IMR-90 (cell line): ENCODE measurements around the gene EIF3K. TPM values are rescaled to one million over a fixed set of nuclear protein-coding genes. Genes with fewer than 3 reads are reported as not detected.

Experiments used
- ATAC-seq: fragments of 200-7000 bp; cut with Tn5 transposase; 2 replicates; pipeline ENCODE4 v1.9.1; 2020; ENCODE audit warnings: low read depth, mild to moderate bottlenecking, moderate library complexity
- BruUV-seq: library from RNA; stranded (reverse); fragments of 400-500 nt; replicated peaks from 2 replicates; lab custom pipeline; 2021; lab: Mats Ljungman, UMichigan
- CTCF ChIA-PET: fragments of 300-600 bp; formaldehyde crosslinking; extraction: SDS; loops from one replicate; lab custom pipeline; 2021; ENCODE audit warnings: antibody characterized with exemption; lab: Yijun Ruan, JAX
- POLR2A ChIA-PET: fragments of 300-600 bp; sonication (Branson Sonifier 250); formaldehyde crosslinking; loops from one replicate; lab custom pipeline; 2022; ENCODE audit warnings: antibody characterized with exemption; ENCODE audit not compliant: unreplicated experiment; lab: Charles Lee
- DNase-seq: peaks from one replicate; pipeline ENCODE4 v3.0.0; 2013
- H2AFZ ChIP-seq: replicated peaks from 2 replicates; pipeline ENCODE3; 2013; ENCODE audit warnings: low read length, mild to moderate bottlenecking; ENCODE audit not compliant: poor library complexity
- H2AK5ac ChIP-seq: 2 replicates; pipeline ENCODE4 v1.6.1; 2013; ENCODE audit warnings: low read depth, low read length, inconsistent platforms
- H2AK9ac ChIP-seq: replicated peaks from 2 replicates; pipeline ENCODE3; 2013; ENCODE audit warnings: mild to moderate bottlenecking, low read depth, low read length, moderate library complexity; ENCODE audit not compliant: poor library complexity
- H2BK120ac ChIP-seq: 2 replicates; pipeline ENCODE4 v1.6.1; 2013; ENCODE audit warnings: low read depth, low read length, inconsistent platforms
- H2BK15ac ChIP-seq: 3 replicates; pipeline ENCODE4 v1.6.1; 2013; ENCODE audit warnings: low read depth, low read length, inconsistent platforms
- H2BK20ac ChIP-seq: 2 replicates; pipeline ENCODE4 v1.6.1; 2013; ENCODE audit warnings: low read depth, mild to moderate bottlenecking, inconsistent platforms, low read length, moderate library complexity
- H2BK5ac ChIP-seq: 2 replicates; pipeline ENCODE4 v1.6.1; 2013; ENCODE audit warnings: mild to moderate bottlenecking, low read depth, low read length, inconsistent platforms; ENCODE audit not compliant: poor library complexity, severe bottlenecking
- H3K14ac ChIP-seq: replicated peaks from 2 replicates; pipeline ENCODE4 v1.6.1; 2013; ENCODE audit warnings: low read depth, low read length, inconsistent platforms
- H3K18ac ChIP-seq: 2 replicates; pipeline ENCODE4 v1.6.1; 2013; ENCODE audit warnings: low read depth, low read length, control low read depth
- H3K23ac ChIP-seq: 2 replicates; pipeline ENCODE4 v1.6.1; 2013; ENCODE audit warnings: low read depth, low read length, inconsistent platforms
- H3K27ac ChIP-seq: 2 replicates; pipeline ENCODE4 v1.5.1; 2013; ENCODE audit warnings: mild to moderate bottlenecking, control low read depth, low read length; ENCODE audit not compliant: insufficient read depth
- H3K27me3 ChIP-seq: 2 replicates; pipeline ENCODE4 v1.6.1; 2013; ENCODE audit warnings: low read length; ENCODE audit not compliant: control insufficient read depth, insufficient read depth
- H3K36me3 ChIP-seq: 2 replicates; pipeline ENCODE4 v1.6.1; 2013; ENCODE audit warnings: low read length, mixed read lengths; ENCODE audit not compliant: control insufficient read depth, insufficient read depth
- H3K4ac ChIP-seq: 2 replicates; pipeline ENCODE4 v1.6.1; 2013; ENCODE audit warnings: low read depth, low read length, inconsistent platforms
- H3K4me1 ChIP-seq: 2 replicates; pipeline ENCODE4 v1.6.1; 2013; ENCODE audit warnings: low read length, mixed read lengths; ENCODE audit not compliant: control insufficient read depth, insufficient read depth
- H3K4me2 ChIP-seq: 2 replicates; pipeline ENCODE4 v1.6.1; 2013; ENCODE audit warnings: low read depth, mild to moderate bottlenecking, control low read depth, low read length, moderate library complexity
- H3K4me3 ChIP-seq: 2 replicates; pipeline ENCODE4 v1.5.1; 2013; ENCODE audit warnings: low read depth, mild to moderate bottlenecking, control low read depth, low read length, moderate library complexity; ENCODE audit not compliant: insufficient read depth
- H3K56ac ChIP-seq: 2 replicates; pipeline ENCODE4 v1.6.1; 2013; ENCODE audit warnings: low read length, inconsistent platforms; ENCODE audit not compliant: insufficient read depth; ENCODE audit errors: extremely low read depth
- H3K79me1 ChIP-seq, 2 experiments: 2 replicates each; pipeline ENCODE4 v1.6.1; 2013; ENCODE audit warnings: low read length in 2 of 2, inconsistent platforms in 1 of 2, low read depth in 1 of 2
- H3K9ac ChIP-seq: 2 replicates; pipeline ENCODE4 v1.6.1; 2013; ENCODE audit warnings: low read depth, low read length, control low read depth
- H3K9me1 ChIP-seq: 2 replicates; pipeline ENCODE4 v1.6.1; 2013; ENCODE audit warnings: low read length, inconsistent platforms; ENCODE audit not compliant: insufficient read depth
- H3K9me3 ChIP-seq: 2 replicates; pipeline ENCODE4 v1.6.1; 2013; ENCODE audit warnings: low read length; ENCODE audit not compliant: control insufficient read depth, insufficient read depth
- H4K20me1 ChIP-seq: 2 replicates; pipeline ENCODE4 v1.6.1; 2013; ENCODE audit warnings: low read length, inconsistent platforms; ENCODE audit not compliant: insufficient read depth
- H4K5ac ChIP-seq: 2 replicates; pipeline ENCODE4 v1.6.1; 2013; ENCODE audit warnings: mild to moderate bottlenecking, low read depth, low read length, control low read depth
- H4K8ac ChIP-seq, 2 experiments: 2 replicates each; pipeline ENCODE4 v1.6.1; 2013; ENCODE audit warnings: low read depth in 2 of 2, low read length in 2 of 2, control low read depth in 1 of 2, inconsistent platforms in 1 of 2
- H4K91ac ChIP-seq: 2 replicates; pipeline ENCODE4 v1.6.1; 2013; ENCODE audit warnings: low read depth, low read length, inconsistent platforms; ENCODE audit not compliant: insufficient read depth
- BHLHE40 ChIP-seq: fragments of 150-350 bp; IDR thresholded peaks from 2 replicates; pipeline ENCODE4 v1.6.1; 2016; ENCODE audit warnings: mild to moderate bottlenecking, low read depth, low read length
- CHD1 ChIP-seq: IDR thresholded peaks from 2 replicates; pipeline ENCODE4 v1.6.1; 2012; ENCODE audit warnings: low read depth, low read length, improper control_type of control experiment
- FOS ChIP-seq: fragments of 150-350 bp; IDR thresholded peaks from 2 replicates; pipeline ENCODE4 v1.6.1; 2016; ENCODE audit warnings: low read depth, low read length
- MAFK ChIP-seq: IDR thresholded peaks from 2 replicates; pipeline ENCODE4 v1.6.1; 2012; ENCODE audit warnings: low read depth, low read length, improper control_type of control experiment
- MAZ ChIP-seq: IDR thresholded peaks from 2 replicates; pipeline ENCODE4 v1.6.1; 2012; ENCODE audit warnings: low read depth, mild to moderate bottlenecking, low read length, improper control_type of control experiment, moderate library complexity, borderline replicate concordance
- MXI1 ChIP-seq: IDR thresholded peaks from 2 replicates; pipeline ENCODE4 v1.6.1; 2012; ENCODE audit warnings: low read depth, mild to moderate bottlenecking, low read length, moderate library complexity, borderline replicate concordance
- NFE2L2 ChIP-seq: fragments of 150-350 bp; IDR thresholded peaks from 2 replicates; pipeline ENCODE4 v1.6.1; 2016; ENCODE audit warnings: low read depth, mild to moderate bottlenecking, low read length
- POLR2A ChIP-seq: IDR thresholded peaks from 2 replicates; pipeline ENCODE4 v1.6.1; 2012; ENCODE audit warnings: mild to moderate bottlenecking, low read depth, low read length
- RCOR1 ChIP-seq: IDR thresholded peaks from 2 replicates; pipeline ENCODE4 v1.6.1; 2012; ENCODE audit warnings: mild to moderate bottlenecking, low read length, improper control_type of control experiment; ENCODE audit not compliant: insufficient replicate concordance
- RFX5 ChIP-seq: IDR thresholded peaks from 2 replicates; pipeline ENCODE4 v1.8.0; 2012; ENCODE audit warnings: low read depth, mild to moderate bottlenecking, low read length, moderate library complexity
- SMC3 ChIP-seq: fragments of 150-350 bp; IDR thresholded peaks from 2 replicates; pipeline ENCODE4 v1.6.1; 2016; ENCODE audit warnings: low read depth, mild to moderate bottlenecking, antibody characterized with exemption, low read length, moderate library complexity
- WGBS, 2 experiments: methylation state at CpG; one replicate each; pipeline versions ENCODE4 v1.1.5 to v1.1.7; 2013; ENCODE audit warnings: missing lambda C conversion rate in 2 of 2; ENCODE audit not compliant: insufficient read length in 1 of 2; ENCODE audit errors: extremely low coverage in 2 of 2; 5-methylcytosine and 5-hydroxymethylcytosine counted together
- dilution Hi-C: fragments of 300-500 bp; cut with HindIII; formaldehyde crosslinking; loops from one replicate; pipeline ENCODE4 v1.14.3; 2018; ENCODE audit warnings: low sequenced_read_pairs; ENCODE audit not compliant: unreplicated experiment
- in situ Hi-C: fragments of 300-500 bp; cut with MboI; formaldehyde crosslinking; loops from 3 replicates; pipeline ENCODE4 v1.14.3; 2019; ENCODE audit warnings: low sequenced_read_pairs, inconsistent platforms, mixed read lengths
- intact Hi-C: fragments of 100-400 bp; cut with micrococcal nuclease; formaldehyde crosslinking; loops from 2 replicates; pipeline ENCODE4 v1.10.0; 2022
- polyA plus RNA-seq, 3 experiments: library from polyadenylated mRNA; depleted of rRNA; stranded (reverse); fragments of >200 nt; gene quantifications; 2 replicates each; pipeline ENCODE4 v1.2.3, GENCODE V29; 2012; ENCODE audit warnings: low replicate concordance in 1 of 3
- total RNA-seq: library from RNA; depleted of rRNA; stranded (reverse); fragments of >200 nt; gene quantifications from 2 replicates; pipeline ENCODE4 v1.2.3, GENCODE V29; 2012
- TF ChIP-seq, protein P1 (sequence below): fragments of 150-350 bp; IDR thresholded peaks from 2 replicates; pipeline ENCODE4 v1.6.1; 2017; ENCODE audit warnings: mild to moderate bottlenecking, antibody characterized with exemption, low read length, low read depth
- TF ChIP-seq, protein P2 (sequence below): conservative IDR thresholded peaks from 2 replicates; pipeline ENCODE4 v1.5.1; 2012; ENCODE audit warnings: mild to moderate bottlenecking, low read depth, low read length, improper control_type of control experiment
- TF ChIP-seq, protein P3 (sequence below): fragments of 150-350 bp; IDR thresholded peaks from 2 replicates; pipeline ENCODE4 v1.6.1; 2016; ENCODE audit warnings: low read depth, mild to moderate bottlenecking, low read length, moderate library complexity, borderline replicate concordance

Gene EIF3K
- total and polyA plus RNA-seq, 2 of the 4 experiments (the other 2 are of a cell fraction): 575 to 1,137 TPM

DNA sequence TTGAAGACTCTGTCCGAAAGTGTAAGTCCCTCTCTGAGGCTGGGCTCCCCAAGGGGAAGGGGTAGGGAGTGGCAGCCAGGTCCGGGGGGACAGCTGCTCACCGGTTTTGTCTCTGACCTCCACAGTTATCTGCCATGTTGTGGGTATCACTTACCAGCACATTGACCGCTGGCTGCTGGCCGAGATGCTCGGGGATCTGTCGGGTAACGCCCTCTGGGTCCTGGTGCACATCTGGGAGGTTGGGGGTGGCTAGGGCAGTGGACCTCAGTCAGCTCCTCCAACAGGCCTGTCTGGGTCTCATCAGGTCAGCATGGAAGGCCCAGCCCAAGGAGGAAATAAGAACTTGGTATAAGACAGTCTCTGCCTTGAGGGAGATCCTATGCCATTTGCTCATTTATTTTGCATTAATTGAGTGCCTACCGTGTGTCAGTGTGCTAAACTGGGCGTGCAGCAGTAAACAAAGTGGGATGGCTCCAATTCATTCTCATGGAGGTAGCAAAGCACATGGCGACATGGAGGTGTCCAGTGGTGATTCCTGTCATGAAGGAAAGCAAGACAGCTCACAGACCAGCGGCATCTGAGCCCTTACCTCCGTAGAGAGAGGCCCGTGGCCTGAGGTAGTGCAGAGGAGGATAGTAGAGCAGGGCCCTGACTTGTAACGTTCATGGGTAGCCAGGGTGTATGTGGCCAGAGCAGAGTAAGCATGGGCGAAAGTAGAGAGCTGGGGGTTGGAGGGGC, 13.7 kb downstream of the EIF3K start:
- peaks cover 19 to 24% of the 10 kb centered on the region in 2 experiments for H3K79me1 ChIP-seq
- no peak overlapping the region for H2BK5ac ChIP-seq
- no peak overlapping the region for H3K23ac ChIP-seq
- H3K9me3 ChIP-seq: no peaks in the 10 kb centered on the region
- no peak overlapping the region for H3K4ac ChIP-seq
- 95% methylated on average over 2 of the region's 16 CpGs; no CpG with 5 or more reads in 1 of the 2 experiments for WGBS, 2 experiments
- H2BK15ac ChIP-seq: no peak overlapping the region
- dilution Hi-C loops: no loop called here
- H3K14ac ChIP-seq: no peak overlapping the region
- H3K4me2 ChIP-seq: no peak overlapping the region
- CTCF ChIA-PET: no interaction called here
- H3K9me1 ChIP-seq: 0 out of 2 replicates have a peak, but pooled peaks cover 3% of the 10 kb centered on the region
- no peak overlapping the region for H3K9ac ChIP-seq
- DNase-seq (no peak), ATAC-seq (no peak)
- no peak overlapping the region for H3K18ac ChIP-seq
- no peak overlapping the region for H2BK120ac ChIP-seq
- H3K36me3 ChIP-seq: peaks cover 32% of the 10 kb centered on the region
- H4K20me1 ChIP-seq: peaks cover 2% of the 10 kb centered on the region; the same call in 1 of the 2 replicates
- no peak overlapping the region for H2BK20ac ChIP-seq
- intact Hi-C loops: loop anchor here (10.0 kb wide), 1 partner anchor 398 kb away; no protein-coding TSS in a partner anchor
- no peak overlapping the region for H2AK5ac ChIP-seq
- no peak overlapping the region for H3K27ac ChIP-seq
- no peak for TF ChIP-seq MXI1
- TF ChIP-seq BHLHE40: no peak
- no peak for TF ChIP-seq CHD1
- no peak for TF ChIP-seq MAZ
- TF ChIP-seq MAFK: no peak
- TF ChIP-seq, protein P1, sequence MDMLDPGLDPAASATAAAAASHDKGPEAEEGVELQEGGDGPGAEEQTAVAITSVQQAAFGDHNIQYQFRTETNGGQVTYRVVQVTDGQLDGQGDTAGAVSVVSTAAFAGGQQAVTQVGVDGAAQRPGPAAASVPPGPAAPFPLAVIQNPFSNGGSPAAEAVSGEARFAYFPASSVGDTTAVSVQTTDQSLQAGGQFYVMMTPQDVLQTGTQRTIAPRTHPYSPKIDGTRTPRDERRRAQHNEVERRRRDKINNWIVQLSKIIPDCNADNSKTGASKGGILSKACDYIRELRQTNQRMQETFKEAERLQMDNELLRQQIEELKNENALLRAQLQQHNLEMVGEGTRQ: no peak
- TF ChIP-seq, protein P2, sequence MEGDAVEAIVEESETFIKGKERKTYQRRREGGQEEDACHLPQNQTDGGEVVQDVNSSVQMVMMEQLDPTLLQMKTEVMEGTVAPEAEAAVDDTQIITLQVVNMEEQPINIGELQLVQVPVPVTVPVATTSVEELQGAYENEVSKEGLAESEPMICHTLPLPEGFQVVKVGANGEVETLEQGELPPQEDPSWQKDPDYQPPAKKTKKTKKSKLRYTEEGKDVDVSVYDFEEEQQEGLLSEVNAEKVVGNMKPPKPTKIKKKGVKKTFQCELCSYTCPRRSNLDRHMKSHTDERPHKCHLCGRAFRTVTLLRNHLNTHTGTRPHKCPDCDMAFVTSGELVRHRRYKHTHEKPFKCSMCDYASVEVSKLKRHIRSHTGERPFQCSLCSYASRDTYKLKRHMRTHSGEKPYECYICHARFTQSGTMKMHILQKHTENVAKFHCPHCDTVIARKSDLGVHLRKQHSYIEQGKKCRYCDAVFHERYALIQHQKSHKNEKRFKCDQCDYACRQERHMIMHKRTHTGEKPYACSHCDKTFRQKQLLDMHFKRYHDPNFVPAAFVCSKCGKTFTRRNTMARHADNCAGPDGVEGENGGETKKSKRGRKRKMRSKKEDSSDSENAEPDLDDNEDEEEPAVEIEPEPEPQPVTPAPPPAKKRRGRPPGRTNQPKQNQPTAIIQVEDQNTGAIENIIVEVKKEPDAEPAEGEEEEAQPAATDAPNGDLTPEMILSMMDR: no peak
- TF ChIP-seq FOS: no peak
- TF ChIP-seq, protein P3, sequence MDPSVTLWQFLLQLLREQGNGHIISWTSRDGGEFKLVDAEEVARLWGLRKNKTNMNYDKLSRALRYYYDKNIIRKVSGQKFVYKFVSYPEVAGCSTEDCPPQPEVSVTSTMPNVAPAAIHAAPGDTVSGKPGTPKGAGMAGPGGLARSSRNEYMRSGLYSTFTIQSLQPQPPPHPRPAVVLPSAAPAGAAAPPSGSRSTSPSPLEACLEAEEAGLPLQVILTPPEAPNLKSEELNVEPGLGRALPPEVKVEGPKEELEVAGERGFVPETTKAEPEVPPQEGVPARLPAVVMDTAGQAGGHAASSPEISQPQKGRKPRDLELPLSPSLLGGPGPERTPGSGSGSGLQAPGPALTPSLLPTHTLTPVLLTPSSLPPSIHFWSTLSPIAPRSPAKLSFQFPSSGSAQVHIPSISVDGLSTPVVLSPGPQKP: no peak
- TF ChIP-seq RFX5: no peak
- TF ChIP-seq RCOR1: no peak
- TF ChIP-seq POLR2A: no peak
- no peak for TF ChIP-seq NFE2L2
- no peak for TF ChIP-seq SMC3
- in situ Hi-C loops: loop anchor here (25.0 kb wide), 1 partner anchor 395 kb away; no protein-coding TSS in a partner anchor
- no peaks in the 10 kb centered on the region for H3K4me1 ChIP-seq
- H4K5ac ChIP-seq: no peak overlapping the region
- H2AK9ac ChIP-seq: no peak overlapping the region
- BruUV-seq: no TSS peak
- no peak overlapping the region for H3K4me3 ChIP-seq
- no peak overlapping the region for H3K56ac ChIP-seq
- no peak overlapping the region for H4K8ac ChIP-seq
- no peak overlapping the region for H2AFZ ChIP-seq
- POLR2A ChIA-PET: interaction anchor here (0.7 kb wide), 1 partner anchor 11 kb away, joined by 11 read pairs; no protein-coding TSS in a partner anchor
- H4K91ac ChIP-seq: no peak overlapping the region
- no peaks in the 10 kb centered on the region for H3K27me3 ChIP-seq
